Activated naive CD4-positive, alpha-beta T cell treated with anti-CD3 and anti-CD28 coated beads, Interleukin-2, amount 10 ng/mL, durations not matched to agents 7 days and 5 days (primary cell): ENCODE measurements around the gene CST4.
A peak's percentile ranks its signal among the peaks of the same experiment; 100 is the strongest.
"Not testable (repeated sequence)": the region's sequence is repeated elsewhere in the genome, so short reads cannot be mapped to it uniquely, and the experiment has no call there.

ENCODE experiments used
- CTCF ChIA-PET: fragments of 350-600 bp; sonication (Branson Sonifier 250); formaldehyde crosslinking; loops from one replicate; lab custom pipeline; 2021; ENCODE audit warnings: antibody characterized with exemption; lab: Charles Lee
- DNase-seq: peaks from one replicate; pipeline ENCODE4 v3.0.0-alpha.2; 2020
- H3K27ac Mint-ChIP-seq: one replicate; pipeline ENCODE4 v1.8.0; 2021; ENCODE audit warnings: mild to moderate bottlenecking, moderate library complexity, mixed read lengths
- H3K27me3 Mint-ChIP-seq: one replicate; pipeline ENCODE4 v1.8.0; 2021; ENCODE audit warnings: mild to moderate bottlenecking, mixed read lengths
- H3K36me3 Mint-ChIP-seq: one replicate; pipeline ENCODE4 v1.8.0; 2021; ENCODE audit warnings: mixed read lengths
- H3K4me1 Mint-ChIP-seq: one replicate; pipeline ENCODE4 v1.8.0; 2021; ENCODE audit warnings: mixed read lengths
- H3K4me3 Mint-ChIP-seq: one replicate; pipeline ENCODE4 v1.8.0; 2021; ENCODE audit warnings: mild to moderate bottlenecking, moderate library complexity, mixed read lengths
- H3K9me3 Mint-ChIP-seq: one replicate; pipeline ENCODE4 v1.8.0; 2021; ENCODE audit warnings: mixed read lengths

The CST4 gene

DNA sequence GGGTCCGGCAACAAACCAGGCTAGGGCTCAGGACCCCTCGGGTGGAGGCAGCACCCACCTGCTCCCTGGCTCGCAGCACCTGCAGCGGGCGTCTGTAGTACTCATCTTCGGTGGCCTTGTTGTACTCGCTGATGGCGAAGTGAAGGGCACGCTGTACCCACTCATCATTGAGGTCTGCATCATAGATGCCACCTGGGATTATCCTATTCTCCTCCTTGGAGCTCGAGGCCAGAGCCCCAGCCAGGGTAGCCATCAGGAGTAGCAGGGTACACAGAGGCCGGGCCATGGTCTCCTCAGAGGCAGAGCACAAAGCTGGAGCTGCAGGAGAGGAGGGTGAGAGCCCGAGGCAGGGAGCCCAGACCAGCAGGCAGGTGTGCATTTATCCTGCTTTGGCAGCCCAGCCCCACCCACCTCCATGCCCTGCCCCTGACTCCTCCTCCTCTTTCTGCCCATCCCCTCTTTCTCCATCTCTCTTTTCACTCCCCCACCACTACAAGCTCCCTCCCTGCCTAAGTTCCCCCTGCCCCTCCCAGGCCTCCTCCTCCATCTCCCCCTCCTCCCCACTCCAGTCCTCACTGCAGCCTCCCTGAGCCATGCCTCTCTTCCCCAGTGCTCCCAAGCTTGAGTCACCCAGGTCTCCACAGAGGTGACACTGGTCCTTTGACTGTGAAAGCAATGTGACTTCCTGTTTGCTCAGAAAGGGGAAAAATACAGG, at the start of gene CST4:
CST4 (minus strand) TSS at position 355 of the 715 bp plus-strand sequence; CDS start at position 286, 69 bp downstream.
- H3K9me3 Mint-ChIP-seq, DNase-seq, H3K36me3 Mint-ChIP-seq, H3K27me3 Mint-ChIP-seq, CTCF ChIA-PET, H3K4me1 Mint-ChIP-seq, H3K27ac Mint-ChIP-seq, H3K4me3 Mint-ChIP-seq: not testable (repeated sequence)

DNA sequence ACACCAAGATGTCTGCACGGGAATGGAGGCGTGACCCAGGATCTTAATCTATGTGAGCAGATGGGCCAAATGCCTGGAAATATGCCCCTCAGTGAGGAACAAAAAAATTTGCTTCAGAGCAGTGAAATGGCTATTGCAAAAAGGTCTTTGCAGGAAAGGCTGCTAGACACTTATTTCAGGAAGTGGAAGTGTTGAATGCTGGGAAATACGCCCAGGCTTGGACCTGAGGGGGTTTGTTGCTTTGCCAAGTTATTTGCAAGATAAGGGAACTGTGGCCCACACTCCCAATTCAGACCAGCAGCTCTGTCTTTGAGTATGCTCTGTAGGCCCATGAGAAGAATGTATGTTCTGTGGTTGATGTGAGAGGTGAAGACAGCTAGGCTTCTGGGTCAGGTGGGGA, 46.6 kb upstream of the CST4 start:
- H3K9me3 Mint-ChIP-seq, H3K36me3 Mint-ChIP-seq, H3K27ac Mint-ChIP-seq, DNase-seq, CTCF ChIA-PET, H3K4me3 Mint-ChIP-seq, H3K4me1 Mint-ChIP-seq: not testable (repeated sequence)
- peaks cover 18% of the 10 kb centered on the region for H3K27me3 Mint-ChIP-seq

GRCh38 chr20:23734949-23735348, 46.1 kb upstream of the CST4 start:
- DNase-seq, H3K4me3 Mint-ChIP-seq, CTCF ChIA-PET, H3K27ac Mint-ChIP-seq, H3K9me3 Mint-ChIP-seq, H3K36me3 Mint-ChIP-seq, H3K4me1 Mint-ChIP-seq: not testable (repeated sequence)
- peaks cover 15% of the 10 kb centered on the region for H3K27me3 Mint-ChIP-seq

DNA sequence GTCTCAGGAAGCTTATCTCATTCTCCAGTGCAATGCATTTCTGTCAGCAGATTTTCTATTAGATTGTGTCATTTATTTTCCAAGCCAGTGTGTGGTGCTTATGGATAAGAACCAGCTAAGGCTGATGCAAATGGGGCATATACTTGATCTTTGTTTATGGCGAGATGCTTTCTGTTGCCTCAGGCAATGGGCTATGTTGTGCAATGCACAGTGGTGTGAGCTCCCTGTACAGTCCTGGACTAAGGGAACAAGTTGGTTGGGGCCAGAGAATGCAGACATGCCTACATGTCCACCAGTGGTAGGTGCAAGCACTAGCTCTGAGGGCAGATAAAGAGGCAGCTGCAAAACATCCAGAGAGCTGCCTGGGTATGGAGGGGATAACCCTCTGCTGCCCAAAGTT, 45.6 kb upstream of the CST4 start:
- H3K27ac Mint-ChIP-seq, H3K9me3 Mint-ChIP-seq, H3K4me3 Mint-ChIP-seq, H3K4me1 Mint-ChIP-seq, DNase-seq, H3K36me3 Mint-ChIP-seq, CTCF ChIA-PET: not testable (repeated sequence)
- peaks cover 15% of the 10 kb centered on the region for H3K27me3 Mint-ChIP-seq

DNA sequence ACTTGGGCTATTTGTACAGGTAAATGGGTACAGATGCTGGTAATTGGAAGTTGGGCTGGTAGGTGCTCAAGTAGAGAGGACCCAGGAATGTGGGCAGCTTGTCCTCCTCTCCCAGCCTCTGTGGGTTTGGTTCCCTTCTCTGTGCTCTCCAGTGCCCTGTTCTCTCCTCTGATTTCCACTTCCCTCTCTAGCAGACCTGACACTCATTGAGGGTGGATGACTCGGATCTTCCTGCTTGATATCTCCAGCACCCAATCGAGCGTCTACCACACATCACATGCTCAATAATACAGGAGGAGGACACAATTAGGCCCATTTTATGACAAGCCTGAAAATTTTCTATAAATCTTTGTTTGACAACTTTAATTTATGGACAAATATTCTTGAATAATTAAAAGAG, 38.2 kb upstream of the CST4 start:
- H3K4me1 Mint-ChIP-seq: no peaks in the 10 kb centered on the region
- no peaks in the 10 kb centered on the region for H3K27me3 Mint-ChIP-seq
- H3K9me3 Mint-ChIP-seq: no peaks in the 10 kb centered on the region
- H3K27ac Mint-ChIP-seq: no peak overlapping the region
- no peaks in the 10 kb centered on the region for H3K36me3 Mint-ChIP-seq
- H3K4me3 Mint-ChIP-seq: no peak overlapping the region
- DNase-seq: no peak
- CTCF ChIA-PET: no interaction called here

DNA sequence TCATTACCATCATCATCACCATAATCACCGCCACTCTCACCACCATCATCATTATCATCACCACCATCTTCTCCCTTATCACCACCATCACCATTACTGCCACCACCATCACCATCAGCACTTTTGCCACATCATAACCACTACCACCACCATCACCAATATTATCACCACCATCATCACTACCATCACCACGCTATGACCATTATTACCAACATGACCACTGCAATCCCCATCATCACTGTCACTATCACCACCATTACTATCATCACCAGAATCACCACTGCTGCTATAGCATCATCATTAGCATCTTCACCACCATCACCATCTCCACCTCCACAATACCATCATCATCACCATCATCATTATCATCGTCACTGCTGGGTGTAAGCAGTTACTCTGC, 36.3 kb upstream of the CST4 start:
- CTCF ChIA-PET: no interaction called here

GRCh38 chr20:23723659-23724307, 34.9 kb upstream of the CST4 start:
- H3K4me3 Mint-ChIP-seq, H3K27ac Mint-ChIP-seq, H3K27me3 Mint-ChIP-seq, H3K36me3 Mint-ChIP-seq, H3K4me1 Mint-ChIP-seq, H3K9me3 Mint-ChIP-seq, CTCF ChIA-PET: not testable (repeated sequence)
- peak; percentile 48 for DNase-seq

More for the DNA sequence above, 36.3 kb upstream of the CST4 start:
- Mint-ChIP-seq H3K27ac (no peak overlapping the region), H3K36me3 (no peaks in the 10 kb centered on the region), H3K4me1 (no peaks in the 10 kb centered on the region), H3K4me3 (no peak overlapping the region), H3K27me3 (no peaks in the 10 kb centered on the region), H3K9me3 (no peaks in the 10 kb centered on the region)
- DNase-seq: no peak

DNA sequence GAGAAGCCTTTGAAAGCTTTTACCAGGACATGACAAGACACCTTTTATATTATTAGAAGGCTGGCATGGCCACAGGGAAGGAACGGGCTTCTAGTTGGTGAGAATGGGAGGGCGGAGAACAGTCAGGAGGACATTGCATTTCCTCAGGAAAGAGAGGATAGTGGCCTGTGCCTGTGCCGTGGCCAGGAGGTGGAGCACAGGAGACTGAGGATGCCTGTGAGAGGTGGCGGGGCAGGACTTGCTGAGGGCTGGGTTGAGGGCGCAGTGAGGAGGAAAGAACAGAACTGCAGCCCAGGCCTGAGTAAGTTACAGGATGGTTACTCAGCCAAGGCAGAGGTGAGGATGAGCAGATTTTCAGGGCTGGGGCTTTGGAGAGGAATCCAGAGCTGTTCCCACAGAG, 34.0 kb upstream of the CST4 start:
- H3K27ac Mint-ChIP-seq, H3K4me1 Mint-ChIP-seq, CTCF ChIA-PET, H3K27me3 Mint-ChIP-seq, DNase-seq, H3K9me3 Mint-ChIP-seq, H3K4me3 Mint-ChIP-seq, H3K36me3 Mint-ChIP-seq: not testable (repeated sequence)

DNA sequence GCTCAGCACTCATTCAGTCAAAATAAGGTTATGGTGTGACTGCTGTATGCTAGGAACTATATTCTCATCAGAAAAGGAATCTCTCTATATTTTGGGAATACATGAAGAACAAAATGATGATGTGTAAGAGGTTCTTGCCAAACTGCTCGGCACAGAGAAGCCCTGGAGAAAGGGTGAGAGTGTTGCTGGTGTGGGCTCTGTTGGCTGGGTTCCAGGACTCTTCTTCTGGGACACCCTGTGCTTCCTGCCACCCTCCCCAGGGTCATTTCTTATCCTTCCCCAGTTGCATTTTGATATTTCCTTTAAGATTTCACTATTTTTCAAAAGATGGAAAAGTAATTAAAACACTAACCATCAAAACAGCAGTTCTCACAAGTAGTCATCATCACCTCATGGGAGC, 33.1 kb upstream of the CST4 start:
- no peaks in the 10 kb centered on the region for H3K4me1 Mint-ChIP-seq
- no peak for DNase-seq
- H3K27ac Mint-ChIP-seq: no peak overlapping the region
- CTCF ChIA-PET: interaction anchor here (0.5 kb wide), 1 partner anchor 1659 kb away, joined by 3 read pairs; no protein-coding TSS in a partner anchor
- no peaks in the 10 kb centered on the region for H3K27me3 Mint-ChIP-seq
- H3K36me3 Mint-ChIP-seq: no peaks in the 10 kb centered on the region
- H3K4me3 Mint-ChIP-seq: no peak overlapping the region
- H3K9me3 Mint-ChIP-seq: no peaks in the 10 kb centered on the region

DNA sequence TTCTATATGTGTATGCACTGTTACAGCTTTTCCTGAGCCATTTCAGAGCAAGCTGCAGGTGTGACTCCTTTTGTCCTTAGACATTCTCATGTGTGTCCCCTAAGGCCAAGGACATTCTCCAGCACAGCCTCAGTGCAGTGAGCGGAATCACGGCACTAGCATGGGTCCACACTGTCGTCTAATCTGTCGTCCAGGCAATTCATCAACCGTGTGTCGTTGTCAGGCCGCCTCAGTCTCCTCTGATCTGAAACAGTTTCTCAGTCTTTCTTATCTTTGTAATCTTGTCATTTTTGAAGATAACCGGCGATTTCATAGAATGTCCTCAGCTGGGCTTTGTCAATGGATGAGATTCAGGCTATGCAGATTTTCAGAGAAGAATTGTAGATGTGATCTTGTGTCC, 30.5 kb upstream of the CST4 start:
- H3K9me3 Mint-ChIP-seq, H3K4me1 Mint-ChIP-seq, H3K27me3 Mint-ChIP-seq, H3K27ac Mint-ChIP-seq, H3K36me3 Mint-ChIP-seq, DNase-seq, H3K4me3 Mint-ChIP-seq, CTCF ChIA-PET: not testable (repeated sequence)

DNA sequence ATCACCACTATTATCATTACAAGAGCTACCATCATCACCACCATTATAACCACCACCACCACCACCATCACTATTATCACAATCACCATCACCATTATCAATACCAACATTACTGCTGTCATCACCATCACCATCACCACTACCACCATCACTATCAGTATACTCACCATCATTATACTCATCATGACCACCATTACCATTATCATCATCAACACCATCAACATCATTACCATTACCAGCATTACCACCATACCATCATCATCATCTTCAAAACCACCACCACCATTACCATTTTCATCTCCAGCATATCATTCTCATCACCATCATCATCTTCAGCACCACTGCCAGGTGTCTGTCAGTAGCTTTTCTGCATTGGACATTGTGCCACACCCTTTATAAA, 22.9 kb upstream of the CST4 start:
- H3K27ac Mint-ChIP-seq, H3K36me3 Mint-ChIP-seq, CTCF ChIA-PET, DNase-seq, H3K4me3 Mint-ChIP-seq, H3K4me1 Mint-ChIP-seq, H3K27me3 Mint-ChIP-seq, H3K9me3 Mint-ChIP-seq: not testable (repeated sequence)

- H3K27me3 Mint-ChIP-seq: no peaks in the 10 kb centered on the region
- H3K4me3 Mint-ChIP-seq: no peak overlapping the region
- CTCF ChIA-PET: no interaction called here
- H3K36me3 Mint-ChIP-seq: no peaks in the 10 kb centered on the region
- H3K27ac Mint-ChIP-seq: no peak overlapping the region
- H3K9me3 Mint-ChIP-seq: no peaks in the 10 kb centered on the region
- H3K4me1 Mint-ChIP-seq: no peaks in the 10 kb centered on the region
- DNase-seq: no peak
Measured at GRCh38 chr20:23710771-23711170, 21.9 kb upstream of the CST4 start.

- CTCF ChIA-PET: no interaction called here
- H3K4me3 Mint-ChIP-seq: no peak overlapping the region
- no peaks in the 10 kb centered on the region for H3K27me3 Mint-ChIP-seq
- no peak overlapping the region for H3K27ac Mint-ChIP-seq
- DNase-seq: no peak
- H3K36me3 Mint-ChIP-seq: no peaks in the 10 kb centered on the region
- H3K4me1 Mint-ChIP-seq: no peaks in the 10 kb centered on the region
- no peaks in the 10 kb centered on the region for H3K9me3 Mint-ChIP-seq
Measured at GRCh38 chr20:23705895-23706294, 17.1 kb upstream of the CST4 start.

- DNase-seq: no peak
- Mint-ChIP-seq H3K4me3 (no peak overlapping the region), H3K4me1 (no peaks in the 10 kb centered on the region), H3K27me3 (peaks cover 4% of the 10 kb centered on the region), H3K27ac (no peak overlapping the region), H3K9me3 (no peaks in the 10 kb centered on the region), H3K36me3 (no peaks in the 10 kb centered on the region)
- CTCF ChIA-PET: no interaction called here
Measured at GRCh38 chr20:23702021-23702420, 13.2 kb upstream of the CST4 start.

- Mint-ChIP-seq H3K9me3 (no peaks in the 10 kb centered on the region), H3K27me3 (peaks cover 4% of the 10 kb centered on the region), H3K36me3 (no peaks in the 10 kb centered on the region), H3K27ac (no peak overlapping the region), H3K4me1 (no peaks in the 10 kb centered on the region), H3K4me3 (no peak overlapping the region)
- CTCF ChIA-PET: no interaction called here
- no peak for DNase-seq
Measured at GRCh38 chr20:23700931-23701330, 12.1 kb upstream of the CST4 start.
